H9 (cell line): ENCODE data around the gene TMEM181. TPM values are rescaled to one million over a fixed set of nuclear protein-coding genes. Genes with fewer than 3 reads are reported as not detected.

Experiments used
- DNase-seq: peaks from one replicate; pipeline ENCODE4 v3.0.0-alpha.2; 2017
- H2AFZ ChIP-seq: one replicate; pipeline ENCODE4 v1.6.1; 2013; ENCODE audit warnings: mild to moderate bottlenecking, low read length, control low read depth, moderate library complexity
- H2AK5ac ChIP-seq: 2 replicates; pipeline ENCODE4 v1.6.1; 2013; ENCODE audit warnings: low read length, control low read depth, mixed read lengths; ENCODE audit not compliant: insufficient read length
- H2BK120ac ChIP-seq: one replicate; pipeline ENCODE4 v1.6.1; 2013; ENCODE audit warnings: low read depth, mild to moderate bottlenecking, low read length, control low read depth, inconsistent platforms; ENCODE audit not compliant: poor library complexity, severe bottlenecking
- H2BK12ac ChIP-seq: 2 replicates; pipeline ENCODE4 v1.6.1; 2013; ENCODE audit warnings: low read length, control low read depth, mixed read lengths, low read depth; ENCODE audit not compliant: insufficient read length
- H2BK15ac ChIP-seq: 2 replicates; pipeline ENCODE4 v1.6.1; 2013; ENCODE audit warnings: low read depth, low read length, control low read depth
- H2BK20ac ChIP-seq: one replicate; pipeline ENCODE4 v1.6.1; 2013; ENCODE audit warnings: low read depth, mild to moderate bottlenecking, low read length, control low read depth, inconsistent platforms; ENCODE audit not compliant: poor library complexity, severe bottlenecking
- H2BK5ac ChIP-seq: 2 replicates; pipeline ENCODE4 v1.6.1; 2013; ENCODE audit warnings: low read length, control low read depth, mixed read lengths; ENCODE audit not compliant: insufficient read length
- H3K14ac ChIP-seq: 2 replicates; pipeline ENCODE4 v1.6.1; 2013; ENCODE audit warnings: low read length, control low read depth; ENCODE audit not compliant: insufficient read depth
- H3K18ac ChIP-seq: 2 replicates; pipeline ENCODE4 v1.6.1; 2013; ENCODE audit warnings: low read depth, mild to moderate bottlenecking, mixed read lengths, low read length, control low read depth; ENCODE audit not compliant: insufficient read length
- H3K23ac ChIP-seq: 2 replicates; pipeline ENCODE4 v1.6.1; 2013; ENCODE audit warnings: low read length, control low read depth, mixed read lengths, low read depth; ENCODE audit not compliant: insufficient read length
- H3K23me2 ChIP-seq: 2 replicates; pipeline ENCODE4 v1.6.1; 2013; ENCODE audit warnings: low read depth, mild to moderate bottlenecking, mixed read lengths, low read length, control low read depth; ENCODE audit not compliant: insufficient read length, poor library complexity, severe bottlenecking
- H3K27ac ChIP-seq: 2 replicates; pipeline ENCODE4 v1.5.1; 2013; ENCODE audit warnings: low read length, control low read depth, mixed read lengths, low read depth; ENCODE audit not compliant: insufficient read length
- H3K27me3 ChIP-seq: 2 replicates; pipeline ENCODE4 v1.6.1; 2013; ENCODE audit warnings: low read length, control low read depth, inconsistent platforms; ENCODE audit not compliant: insufficient read depth
- H3K4ac ChIP-seq: 2 replicates; pipeline ENCODE4 v1.6.1; 2013; ENCODE audit warnings: low read depth, mild to moderate bottlenecking, control low read depth, inconsistent platforms, low read length, moderate library complexity
- H3K4me1 ChIP-seq: 2 replicates; pipeline ENCODE4 v1.6.1; 2013; ENCODE audit warnings: low read length, control low read depth, inconsistent platforms; ENCODE audit not compliant: insufficient read depth
- H3K4me2 ChIP-seq: 2 replicates; pipeline ENCODE4 v1.6.1; 2013; ENCODE audit warnings: low read length, control low read depth, mixed read lengths; ENCODE audit not compliant: insufficient read length, insufficient read depth
- H3K56ac ChIP-seq: 2 replicates; pipeline ENCODE4 v1.6.1; 2013; ENCODE audit warnings: low read depth, mild to moderate bottlenecking, mixed read lengths, low read length, control low read depth; ENCODE audit not compliant: insufficient read length
- H3K79me1 ChIP-seq: 2 replicates; pipeline ENCODE4 v1.6.1; 2013; ENCODE audit warnings: low read depth, mild to moderate bottlenecking, moderate library complexity, low read length, control low read depth, inconsistent platforms; ENCODE audit not compliant: insufficient read depth, poor library complexity, severe bottlenecking
- H3K79me2 ChIP-seq: 2 replicates; pipeline ENCODE4 v1.6.1; 2013; ENCODE audit warnings: low read length, control low read depth, inconsistent platforms; ENCODE audit not compliant: insufficient read depth
- H3K9ac ChIP-seq: 2 replicates; pipeline ENCODE4 v1.6.1; 2013; ENCODE audit warnings: low read length, control low read depth, mixed read lengths; ENCODE audit not compliant: insufficient read length; ENCODE audit errors: extremely low read depth
- H3K9me3 ChIP-seq: one replicate; pipeline ENCODE4 v1.6.1; 2013; ENCODE audit warnings: low read depth, low read length, inconsistent platforms; ENCODE audit not compliant: control insufficient read depth
- H3T11ph ChIP-seq: one replicate; pipeline ENCODE4 v1.6.1; 2013; ENCODE audit warnings: mild to moderate bottlenecking, low read length, control low read depth, inconsistent platforms
- H4K20me1 ChIP-seq: one replicate; pipeline ENCODE4 v1.6.1; 2013; ENCODE audit not compliant: control insufficient read depth, insufficient read length, insufficient read depth
- H4K5ac ChIP-seq: 2 replicates; pipeline ENCODE4 v1.6.1; 2013; ENCODE audit warnings: low read depth, mild to moderate bottlenecking, mixed read lengths, low read length, control low read depth; ENCODE audit not compliant: insufficient read length
- H4K8ac ChIP-seq: replicated peaks from 2 replicates; pipeline ENCODE4 v1.6.1; 2013; ENCODE audit warnings: low read length, control low read depth, mixed read lengths, low read depth; ENCODE audit not compliant: insufficient read length
- H4K91ac ChIP-seq: 2 replicates; pipeline ENCODE4 v1.6.1; 2013; ENCODE audit warnings: low read depth, mild to moderate bottlenecking, moderate library complexity, mixed read lengths, low read length, control low read depth; ENCODE audit not compliant: insufficient read length
- H3K27ac Mint-ChIP-seq, 3 experiments: 2 replicates in 2 of 3; 3 replicates in 1 of 3; pipeline ENCODE4 v1.8.0; 2020 to 2021; ENCODE audit warnings: mixed read lengths in 3 of 3, mild to moderate bottlenecking in 1 of 3, moderate library complexity in 1 of 3
- H3K27me3 Mint-ChIP-seq: 2 replicates; pipeline ENCODE4 v1.8.0; 2021; ENCODE audit warnings: low read depth, mild to moderate bottlenecking, moderate library complexity, mixed read lengths
- H3K36me3 Mint-ChIP-seq, 3 experiments: 2 replicates in 2 of 3; 3 replicates in 1 of 3; pipeline ENCODE4 v1.8.0; 2020 to 2021; ENCODE audit warnings: low read depth in 3 of 3, mixed read lengths in 3 of 3; ENCODE audit not compliant: insufficient read depth in 1 of 3
- H3K4me1 Mint-ChIP-seq, 2 experiments: 2 replicates each; pipeline ENCODE4 v1.8.0; 2020; ENCODE audit warnings: mixed read lengths in 2 of 2
- H3K4me3 Mint-ChIP-seq, 2 experiments: 2 replicates in 1 of 2; 3 replicates in 1 of 2; pipeline ENCODE4 v1.8.0; 2020 to 2021; ENCODE audit warnings: mild to moderate bottlenecking in 2 of 2, mixed read lengths in 2 of 2, moderate library complexity in 1 of 2
- H3K9me3 Mint-ChIP-seq, 2 experiments: 2 replicates in 1 of 2; 3 replicates in 1 of 2; pipeline ENCODE4 v1.8.0; 2020; ENCODE audit warnings: mild to moderate bottlenecking in 2 of 2, mixed read lengths in 2 of 2, moderate library complexity in 1 of 2
- CTCF ChIP-seq: fragments of 200-600 bp; sonication (generic); conservative IDR thresholded peaks from 3 replicates; pipeline ENCODE4 v1.8.0; 2021; ENCODE audit warnings: antibody characterized with exemption, mild to moderate bottlenecking
- WGBS: extraction: QIAGEN DNeasy Blood & Tissue Kit; methylation state at CpG from one replicate; pipeline ENCODE4 v1.1.7; 2013; ENCODE audit warnings: missing lambda C conversion rate, low lambda C conversion rate, mixed read lengths; ENCODE audit not compliant: insufficient read length; ENCODE audit errors: extremely low coverage; 5-methylcytosine and 5-hydroxymethylcytosine counted together
- total RNA-seq: library from RNA; stranded (reverse); gene quantifications from 2 replicates; pipeline ENCODE4 v1.2.1, GENCODE V29; 2021

TMEM181 gene
- total RNA-seq, 1 experiment from 2014 or later, result 24.4 TPM

GRCh38 chr6:158642097-158642601, 82.3 kb downstream of the TMEM181 start:
- no peak overlapping the region for H3K27ac ChIP-seq
- H3K9me3 Mint-ChIP-seq, result no peaks in the 10 kb centered on the region
- H3K79me1 ChIP-seq, result no peaks in the 10 kb centered on the region
- no peak overlapping the region for H4K5ac ChIP-seq
- H3K56ac ChIP-seq, result no peak overlapping the region
- H3K79me2 ChIP-seq, result no peaks in the 10 kb centered on the region; the same call in 1 of the 2 replicates
- peak overlapping the region in 1 of 3 experiments; percentile 53; a peak in 1 of 7 replicates for H3K27ac Mint-ChIP-seq
- H3K4me2 ChIP-seq, result no peak overlapping the region
- H3K4me1 Mint-ChIP-seq, result peaks cover 28 to 29% of the 10 kb centered on the region in 2 experiments
- peaks cover 3 to 22% (median 14%) of the 10 kb centered on the region in 3 experiments; a peak in 6 of 7 replicates for H3K36me3 Mint-ChIP-seq
- peaks cover 5% of the 10 kb centered on the region; the same call in 1 of the 2 replicates for H3K27me3 ChIP-seq
- no CpG with 5 or more reads among the region's 8 CpGs for WGBS
- H3K4me3 Mint-ChIP-seq, result peak overlapping the region in 1 of 2 experiments; percentile 93; a peak in 2 of 5 replicates
- DNase-seq, result no peak
- H2BK120ac ChIP-seq, result no peak overlapping the region
- H3K4ac ChIP-seq, result no peak overlapping the region
- H3K14ac ChIP-seq, result no peak overlapping the region
- no peaks in the 10 kb centered on the region for H3K4me1 ChIP-seq
- no peak overlapping the region for H3K9ac ChIP-seq
- H3K27me3 Mint-ChIP-seq, result peaks cover 18% of the 10 kb centered on the region
- H4K91ac ChIP-seq, result no peak overlapping the region
- no peak for TF ChIP-seq CTCF
- H3T11ph ChIP-seq, result no peak overlapping the region
- H2BK12ac ChIP-seq, result no peak overlapping the region
- H2BK5ac ChIP-seq, result no peak overlapping the region
- no peak overlapping the region for H4K8ac ChIP-seq
- H3K18ac ChIP-seq, result no peak overlapping the region
- no peaks in the 10 kb centered on the region for H4K20me1 ChIP-seq
- no peak overlapping the region for H2BK15ac ChIP-seq
- no peak overlapping the region for H2AFZ ChIP-seq
- no peaks in the 10 kb centered on the region for H3K9me3 ChIP-seq
- peaks cover 4% of the 10 kb centered on the region for H3K23me2 ChIP-seq
- H2BK20ac ChIP-seq, result no peak overlapping the region
- H2AK5ac ChIP-seq, result no peak overlapping the region
- H3K23ac ChIP-seq, result no peak overlapping the region
